HL-60 (cell line): ENCODE results near the gene CARD19.

Experiments
- DNase-seq, 2 experiments: peaks; one replicate each; pipeline ENCODE4 v3.0.0-alpha.2; 2010 to 2020; ENCODE audit warnings: low read depth in 1 of 2, low spot score in 1 of 2
- H3K27ac ChIP-seq: fragments of 250-450 bp; sonication (Bioruptor Pico); replicated peaks from 2 replicates; pipeline ENCODE4 v1.5.1; 2020; ENCODE audit warnings: mild to moderate bottlenecking, moderate library complexity
- H3K27me3 ChIP-seq: fragments of 250-450 bp; sonication (Bioruptor Pico); 2 replicates; pipeline ENCODE4 v1.5.1; 2021; ENCODE audit warnings: mild to moderate bottlenecking, moderate library complexity; ENCODE audit not compliant: insufficient read depth, poor library complexity, severe bottlenecking
- H3K4me3 ChIP-seq: replicated peaks from 2 replicates; pipeline ENCODE4 v1.5.1; 2011; ENCODE audit warnings: mild to moderate bottlenecking, control low read depth, low read length; ENCODE audit not compliant: insufficient read depth
- GABPA ChIP-seq: IDR thresholded peaks from 2 replicates; pipeline ENCODE4 v1.6.1; 2012; ENCODE audit warnings: low read depth
- POLR2AphosphoS5 ChIP-seq: IDR thresholded peaks from 2 replicates; pipeline ENCODE4 v1.6.1; 2012; ENCODE audit warnings: low read depth
- SPI1 ChIP-seq: IDR thresholded peaks from 2 replicates; pipeline ENCODE4 v1.6.1; 2012; ENCODE audit warnings: low read depth, mild to moderate bottlenecking, borderline replicate concordance
- TF ChIP-seq, protein P1 (sequence below): IDR thresholded peaks from one replicate; pipeline ENCODE4 v1.5.1; 2011; ENCODE audit warnings: low read length, control low read depth, inconsistent platforms; ENCODE audit not compliant: insufficient read depth
- TF ChIP-seq, protein P2 (sequence below): IDR thresholded peaks from 2 replicates; pipeline ENCODE4 v1.6.1; 2012; ENCODE audit warnings: low read depth; ENCODE audit not compliant: insufficient replicate concordance

CARD19 gene

DNA sequence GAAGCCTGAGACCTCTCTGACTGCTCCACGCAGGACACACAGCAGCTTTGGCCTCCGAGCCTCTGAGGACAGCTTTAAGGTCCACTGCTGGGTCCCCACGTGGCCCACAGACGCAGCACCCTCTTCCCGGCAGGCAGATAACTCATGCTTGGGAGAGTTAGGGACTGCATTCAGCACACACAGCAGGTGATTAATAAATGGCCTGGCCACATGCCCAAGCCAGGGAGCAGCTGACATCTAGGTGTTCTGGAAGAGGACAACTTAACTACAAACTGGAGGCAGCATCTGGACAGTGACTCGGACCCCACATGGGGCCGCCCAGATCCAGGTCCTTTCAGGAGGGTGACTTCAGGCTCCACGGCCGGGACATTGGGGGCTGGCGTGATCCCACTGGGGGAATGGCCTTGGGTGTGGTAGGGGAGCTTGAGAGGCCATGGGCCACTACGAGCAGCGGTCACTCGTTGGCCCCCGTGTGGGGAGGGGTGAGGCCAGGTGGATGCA, 26.8 kb downstream of the CARD19 start:
- H3K4me3 ChIP-seq: no peak overlapping the region
- no peak for DNase-seq
- H3K27me3 ChIP-seq: no peaks in the 10 kb centered on the region
- no peak overlapping the region for H3K27ac ChIP-seq
- no peak for TF ChIP-seq POLR2AphosphoS5
- TF ChIP-seq, protein P1, sequence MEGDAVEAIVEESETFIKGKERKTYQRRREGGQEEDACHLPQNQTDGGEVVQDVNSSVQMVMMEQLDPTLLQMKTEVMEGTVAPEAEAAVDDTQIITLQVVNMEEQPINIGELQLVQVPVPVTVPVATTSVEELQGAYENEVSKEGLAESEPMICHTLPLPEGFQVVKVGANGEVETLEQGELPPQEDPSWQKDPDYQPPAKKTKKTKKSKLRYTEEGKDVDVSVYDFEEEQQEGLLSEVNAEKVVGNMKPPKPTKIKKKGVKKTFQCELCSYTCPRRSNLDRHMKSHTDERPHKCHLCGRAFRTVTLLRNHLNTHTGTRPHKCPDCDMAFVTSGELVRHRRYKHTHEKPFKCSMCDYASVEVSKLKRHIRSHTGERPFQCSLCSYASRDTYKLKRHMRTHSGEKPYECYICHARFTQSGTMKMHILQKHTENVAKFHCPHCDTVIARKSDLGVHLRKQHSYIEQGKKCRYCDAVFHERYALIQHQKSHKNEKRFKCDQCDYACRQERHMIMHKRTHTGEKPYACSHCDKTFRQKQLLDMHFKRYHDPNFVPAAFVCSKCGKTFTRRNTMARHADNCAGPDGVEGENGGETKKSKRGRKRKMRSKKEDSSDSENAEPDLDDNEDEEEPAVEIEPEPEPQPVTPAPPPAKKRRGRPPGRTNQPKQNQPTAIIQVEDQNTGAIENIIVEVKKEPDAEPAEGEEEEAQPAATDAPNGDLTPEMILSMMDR: no peak
- TF ChIP-seq, protein P2, sequence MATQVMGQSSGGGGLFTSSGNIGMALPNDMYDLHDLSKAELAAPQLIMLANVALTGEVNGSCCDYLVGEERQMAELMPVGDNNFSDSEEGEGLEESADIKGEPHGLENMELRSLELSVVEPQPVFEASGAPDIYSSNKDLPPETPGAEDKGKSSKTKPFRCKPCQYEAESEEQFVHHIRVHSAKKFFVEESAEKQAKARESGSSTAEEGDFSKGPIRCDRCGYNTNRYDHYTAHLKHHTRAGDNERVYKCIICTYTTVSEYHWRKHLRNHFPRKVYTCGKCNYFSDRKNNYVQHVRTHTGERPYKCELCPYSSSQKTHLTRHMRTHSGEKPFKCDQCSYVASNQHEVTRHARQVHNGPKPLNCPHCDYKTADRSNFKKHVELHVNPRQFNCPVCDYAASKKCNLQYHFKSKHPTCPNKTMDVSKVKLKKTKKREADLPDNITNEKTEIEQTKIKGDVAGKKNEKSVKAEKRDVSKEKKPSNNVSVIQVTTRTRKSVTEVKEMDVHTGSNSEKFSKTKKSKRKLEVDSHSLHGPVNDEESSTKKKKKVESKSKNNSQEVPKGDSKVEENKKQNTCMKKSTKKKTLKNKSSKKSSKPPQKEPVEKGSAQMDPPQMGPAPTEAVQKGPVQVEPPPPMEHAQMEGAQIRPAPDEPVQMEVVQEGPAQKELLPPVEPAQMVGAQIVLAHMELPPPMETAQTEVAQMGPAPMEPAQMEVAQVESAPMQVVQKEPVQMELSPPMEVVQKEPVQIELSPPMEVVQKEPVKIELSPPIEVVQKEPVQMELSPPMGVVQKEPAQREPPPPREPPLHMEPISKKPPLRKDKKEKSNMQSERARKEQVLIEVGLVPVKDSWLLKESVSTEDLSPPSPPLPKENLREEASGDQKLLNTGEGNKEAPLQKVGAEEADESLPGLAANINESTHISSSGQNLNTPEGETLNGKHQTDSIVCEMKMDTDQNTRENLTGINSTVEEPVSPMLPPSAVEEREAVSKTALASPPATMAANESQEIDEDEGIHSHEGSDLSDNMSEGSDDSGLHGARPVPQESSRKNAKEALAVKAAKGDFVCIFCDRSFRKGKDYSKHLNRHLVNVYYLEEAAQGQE: no peak
- no peak for TF ChIP-seq SPI1
- no peak for TF ChIP-seq GABPA

DNA sequence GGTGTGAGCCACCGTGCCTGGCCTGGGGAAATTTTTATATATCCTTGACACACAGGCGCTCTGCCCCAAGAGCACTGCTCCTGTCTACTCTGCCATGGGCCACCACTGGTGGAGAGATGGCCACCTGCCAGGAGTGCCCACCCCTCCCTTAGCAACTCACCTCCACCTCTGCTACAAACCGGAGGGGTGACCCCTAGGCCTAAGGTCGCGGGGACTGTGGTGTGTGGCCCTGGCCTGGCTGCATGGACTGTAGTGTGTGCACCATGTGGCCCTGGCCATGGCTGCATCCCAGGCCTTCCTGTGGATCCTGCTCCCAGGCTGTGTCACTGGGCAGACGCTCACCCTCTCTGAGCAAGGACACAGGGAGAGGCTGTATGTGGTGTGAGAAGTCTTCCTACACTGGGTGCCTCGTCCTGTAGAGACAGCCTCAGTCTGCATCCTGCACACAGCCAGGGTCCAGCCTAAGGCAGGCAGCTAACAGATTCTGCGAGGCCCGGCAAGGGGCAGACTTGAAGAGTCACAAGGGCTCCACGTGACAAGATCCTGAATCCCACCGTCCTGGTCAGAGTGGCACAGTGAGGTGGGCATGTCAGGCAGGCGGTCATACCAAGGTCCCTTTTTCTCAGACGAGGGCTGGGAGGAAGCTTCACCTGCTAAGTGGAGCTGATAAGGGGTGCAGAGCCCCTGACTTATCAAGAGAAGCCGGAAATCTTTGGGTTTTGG, 27.7 kb downstream of the CARD19 start:
- TF ChIP-seq, protein P1: no peak
- no peak for TF ChIP-seq GABPA
- TF ChIP-seq POLR2AphosphoS5: no peak
- no peak for TF ChIP-seq SPI1
- TF ChIP-seq, protein P2: no peak
- H3K4me3 ChIP-seq: no peak overlapping the region
- H3K27me3 ChIP-seq: no peaks in the 10 kb centered on the region
- no peak overlapping the region for H3K27ac ChIP-seq
- no peak for DNase-seq

DNA sequence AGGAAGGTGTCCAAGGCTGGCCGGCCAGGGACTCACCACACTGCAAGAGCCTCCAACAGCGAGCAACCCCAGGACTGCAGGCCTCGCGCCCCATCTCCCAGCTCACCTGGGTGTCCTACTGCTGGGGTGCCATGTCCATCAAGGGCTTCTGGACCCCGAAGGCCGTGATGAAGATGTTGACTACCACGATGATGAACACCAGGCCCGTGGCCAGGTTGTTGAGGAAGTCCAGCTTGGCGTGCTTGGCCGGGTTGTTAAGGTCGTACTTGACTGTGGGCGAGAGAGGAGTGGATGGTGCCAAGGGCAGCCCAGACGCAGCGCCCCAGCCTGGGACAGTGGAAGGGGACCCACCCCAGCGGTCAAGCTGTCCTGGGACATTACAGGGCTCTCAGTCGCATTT, 28.8 kb downstream of the CARD19 start:
- H3K27me3 ChIP-seq: no peaks in the 10 kb centered on the region
- TF ChIP-seq POLR2AphosphoS5: no peak
- TF ChIP-seq SPI1: no peak
- TF ChIP-seq, protein P1: no peak
- TF ChIP-seq GABPA: no peak
- TF ChIP-seq, protein P2: no peak
- no peak overlapping the region for H3K27ac ChIP-seq
- no peak for DNase-seq
- no peak overlapping the region for H3K4me3 ChIP-seq
